Kidney epithelial cell (primary cell): ENCODE data around the gene NAV2. TPM values are rescaled to one million over a fixed set of nuclear protein-coding genes. Genes with fewer than 3 reads are reported as not detected.

Source experiments
- DNase-seq: peaks from one replicate; pipeline ENCODE4 v3.0.0-alpha.2; 2010; ENCODE audit warnings: low read depth
- H3K27me3 ChIP-seq: 2 replicates; pipeline ENCODE4 v1.6.0; 2011; ENCODE audit warnings: low read length; ENCODE audit not compliant: control insufficient read depth, insufficient read depth
- H3K36me3 ChIP-seq: 2 replicates; pipeline ENCODE4 v1.5.1; 2011; ENCODE audit warnings: low read length; ENCODE audit not compliant: control insufficient read depth, insufficient read depth
- H3K4me3 ChIP-seq: 2 replicates; pipeline ENCODE4 v1.5.1; 2011; ENCODE audit warnings: low read depth, mild to moderate bottlenecking, control low read depth, low read length
- CTCF ChIP-seq: IDR thresholded peaks from 2 replicates; pipeline ENCODE4 v1.5.1; 2011; ENCODE audit warnings: mild to moderate bottlenecking, moderate library complexity, low read length, control low read depth, inconsistent platforms; ENCODE audit not compliant: insufficient read depth, poor library complexity, severe bottlenecking
- total RNA-seq: library from RNA; depleted of rRNA; stranded (reverse); fragments of >200 nt; gene quantifications from 2 replicates; pipeline ENCODE4 v1.2.3, GENCODE V29; 2015

Gene NAV2
- total RNA-seq, 1 donor from 2014 or later = 41.5 TPM

GRCh38 chr11:19774329-19774728 is 61.7 kb downstream of the NAV2 start:
- H3K36me3 ChIP-seq = no peaks in the 10 kb centered on the region
- H3K4me3 ChIP-seq = no peak overlapping the region
- no peak for TF ChIP-seq CTCF

GRCh38 chr11:19774817-19775580 is 62.4 kb downstream of the NAV2 start:
- TF ChIP-seq CTCF = no peak
- no peaks in the 10 kb centered on the region for H3K27me3 ChIP-seq

More at GRCh38 chr11:19774329-19774728, 61.7 kb downstream of the NAV2 start:
- DNase-seq = no peak
- no peaks in the 10 kb centered on the region for H3K27me3 ChIP-seq

GRCh38 chr11:19775622-19776021 is 63.0 kb downstream of the NAV2 start:
- Histone ChIP-seq H3K27me3 (no peaks in the 10 kb centered on the region), H3K36me3 (no peaks in the 10 kb centered on the region), H3K4me3 (no peak overlapping the region)
- no peak for DNase-seq
- no peak for TF ChIP-seq CTCF

More at GRCh38 chr11:19774817-19775580, 62.4 kb downstream of the NAV2 start:
- DNase-seq = no peak
- no peak overlapping the region for H3K4me3 ChIP-seq
- no peaks in the 10 kb centered on the region for H3K36me3 ChIP-seq

GRCh38 chr11:19777039-19777376 is 64.4 kb downstream of the NAV2 start:
- TF ChIP-seq CTCF = no peak
- Histone ChIP-seq H3K4me3 (peak overlapping the region; percentile 40), H3K27me3 (no peaks in the 10 kb centered on the region), H3K36me3 (no peaks in the 10 kb centered on the region)
- no peak for DNase-seq

GRCh38 chr11:19777377-19778102 is 64.9 kb downstream of the NAV2 start:
- H3K27me3 ChIP-seq = no peaks in the 10 kb centered on the region
- no peak for TF ChIP-seq CTCF
- H3K36me3 ChIP-seq = no peaks in the 10 kb centered on the region
- peak overlapping the region; percentile 40 for H3K4me3 ChIP-seq
- peak; percentile 56 for DNase-seq

DNA sequence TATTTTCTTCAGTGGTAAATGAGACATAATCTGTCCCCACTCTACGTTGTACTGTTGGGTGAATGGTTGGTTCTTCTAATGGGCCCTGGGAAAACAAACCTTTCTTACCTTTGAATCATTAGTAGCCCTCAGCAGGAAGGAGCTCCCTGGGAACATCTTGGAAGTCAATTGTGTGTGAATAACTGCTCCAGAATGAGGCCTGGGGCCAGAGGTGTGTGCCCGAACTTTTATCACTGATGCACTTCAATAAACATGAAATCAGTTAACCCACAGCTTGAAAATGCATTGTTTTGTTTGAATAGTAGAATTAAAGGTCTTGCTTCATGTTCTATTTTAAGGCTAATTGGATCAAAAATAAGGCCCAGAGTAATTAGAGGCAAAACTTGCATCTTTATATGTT is 67.1 kb downstream of the NAV2 start:
- no peak overlapping the region for H3K4me3 ChIP-seq
- H3K27me3 ChIP-seq = no peaks in the 10 kb centered on the region
- TF ChIP-seq CTCF = no peak
- no peak for DNase-seq
- H3K36me3 ChIP-seq = no peaks in the 10 kb centered on the region
